RWPE2 (cell line): ENCODE measurements around the gene BCL6B.

Source experiments
- ATAC-seq: fragments of 200-7000 bp; cut with Tn5 transposase; 3 replicates; pipeline ENCODE4 v1.9.1; 2021; ENCODE audit warnings: low read depth
- DNase-seq: peaks from one replicate; pipeline ENCODE4 v3.0.0-alpha.2; 2020; ENCODE audit warnings: low spot score
- H3K27ac ChIP-seq: fragments of 450-650 bp; 2 replicates; pipeline ENCODE4 v1.5.1; 2017; ENCODE audit warnings: mild to moderate bottlenecking; ENCODE audit not compliant: poor library complexity, severe bottlenecking
- H3K27me3 ChIP-seq: fragments of 250-450 bp; sonication (Bioruptor Pico); 2 replicates; pipeline ENCODE4 v1.5.1; 2021; ENCODE audit warnings: mild to moderate bottlenecking, moderate library complexity; ENCODE audit not compliant: insufficient read depth, poor library complexity, severe bottlenecking
- H3K36me3 ChIP-seq: fragments of 250-450 bp; sonication (Bioruptor Pico); 2 replicates; pipeline ENCODE4 v1.5.1; 2020; ENCODE audit warnings: low read depth, mild to moderate bottlenecking, moderate library complexity
- H3K4me1 ChIP-seq: fragments of 250-450 bp; sonication (Bioruptor Pico); 2 replicates; pipeline ENCODE4 v1.5.1; 2021; ENCODE audit warnings: mild to moderate bottlenecking, moderate library complexity; ENCODE audit not compliant: insufficient read depth, poor library complexity, severe bottlenecking
- H3K4me3 ChIP-seq: fragments of 250-450 bp; sonication (Bioruptor Pico); 2 replicates; pipeline ENCODE4 v1.5.1; 2021; ENCODE audit warnings: mild to moderate bottlenecking, moderate library complexity; ENCODE audit not compliant: severe bottlenecking
- H3K9me3 ChIP-seq: fragments of 250-450 bp; sonication (Bioruptor Pico); 2 replicates; pipeline ENCODE4 v1.5.1; 2021; ENCODE audit warnings: mild to moderate bottlenecking, moderate library complexity; ENCODE audit not compliant: severe bottlenecking
- TF ChIP-seq, protein P1 (sequence below): fragments of 450-650 bp; IDR thresholded peaks from one replicate; pipeline ENCODE4 v1.5.1; 2017; ENCODE audit warnings: mild to moderate bottlenecking, moderate library complexity; ENCODE audit not compliant: poor library complexity, severe bottlenecking

The BCL6B gene

DNA sequence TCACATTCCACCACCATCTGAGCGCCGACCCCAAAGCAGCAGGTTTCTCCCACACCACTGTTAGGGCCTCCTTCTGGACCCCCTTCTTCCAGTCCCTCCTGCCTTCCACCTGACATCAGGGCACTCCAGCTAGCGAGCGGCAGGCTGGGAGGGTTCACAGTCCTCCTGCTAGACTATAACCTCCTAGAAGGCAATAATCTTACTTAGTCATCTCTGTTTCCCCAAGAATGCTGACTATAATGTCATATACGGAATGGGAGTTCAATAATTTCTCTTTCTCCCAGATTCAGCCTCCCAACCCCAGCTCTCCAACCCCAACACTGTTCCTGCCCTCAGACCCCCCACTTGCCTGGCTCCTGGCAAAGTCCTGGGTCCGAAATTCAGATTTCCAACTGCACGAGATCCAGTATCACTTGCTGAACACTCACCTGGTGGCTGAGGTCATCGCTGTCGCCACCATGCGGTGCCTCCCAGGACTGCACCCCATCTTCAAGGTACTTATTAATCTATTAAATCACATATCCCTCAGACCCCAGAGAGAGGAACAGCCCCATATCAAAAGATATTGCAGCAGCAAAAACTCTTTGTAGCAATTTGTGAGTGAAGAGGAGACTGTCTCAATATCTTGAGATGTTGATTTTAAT, 21.4 kb upstream of the BCL6B start:
- Histone ChIP-seq H3K36me3 (peaks cover 26% of the 10 kb centered on the region), H3K4me1 (no peaks in the 10 kb centered on the region), H3K4me3 (no peak overlapping the region), H3K9me3 (peaks cover 1% of the 10 kb centered on the region), H3K27ac (no peak overlapping the region), H3K27me3 (no peaks in the 10 kb centered on the region)
- ATAC-seq (no peak), DNase-seq (no peak)
- TF ChIP-seq, protein P1, sequence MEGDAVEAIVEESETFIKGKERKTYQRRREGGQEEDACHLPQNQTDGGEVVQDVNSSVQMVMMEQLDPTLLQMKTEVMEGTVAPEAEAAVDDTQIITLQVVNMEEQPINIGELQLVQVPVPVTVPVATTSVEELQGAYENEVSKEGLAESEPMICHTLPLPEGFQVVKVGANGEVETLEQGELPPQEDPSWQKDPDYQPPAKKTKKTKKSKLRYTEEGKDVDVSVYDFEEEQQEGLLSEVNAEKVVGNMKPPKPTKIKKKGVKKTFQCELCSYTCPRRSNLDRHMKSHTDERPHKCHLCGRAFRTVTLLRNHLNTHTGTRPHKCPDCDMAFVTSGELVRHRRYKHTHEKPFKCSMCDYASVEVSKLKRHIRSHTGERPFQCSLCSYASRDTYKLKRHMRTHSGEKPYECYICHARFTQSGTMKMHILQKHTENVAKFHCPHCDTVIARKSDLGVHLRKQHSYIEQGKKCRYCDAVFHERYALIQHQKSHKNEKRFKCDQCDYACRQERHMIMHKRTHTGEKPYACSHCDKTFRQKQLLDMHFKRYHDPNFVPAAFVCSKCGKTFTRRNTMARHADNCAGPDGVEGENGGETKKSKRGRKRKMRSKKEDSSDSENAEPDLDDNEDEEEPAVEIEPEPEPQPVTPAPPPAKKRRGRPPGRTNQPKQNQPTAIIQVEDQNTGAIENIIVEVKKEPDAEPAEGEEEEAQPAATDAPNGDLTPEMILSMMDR: peak; percentile 44

DNA sequence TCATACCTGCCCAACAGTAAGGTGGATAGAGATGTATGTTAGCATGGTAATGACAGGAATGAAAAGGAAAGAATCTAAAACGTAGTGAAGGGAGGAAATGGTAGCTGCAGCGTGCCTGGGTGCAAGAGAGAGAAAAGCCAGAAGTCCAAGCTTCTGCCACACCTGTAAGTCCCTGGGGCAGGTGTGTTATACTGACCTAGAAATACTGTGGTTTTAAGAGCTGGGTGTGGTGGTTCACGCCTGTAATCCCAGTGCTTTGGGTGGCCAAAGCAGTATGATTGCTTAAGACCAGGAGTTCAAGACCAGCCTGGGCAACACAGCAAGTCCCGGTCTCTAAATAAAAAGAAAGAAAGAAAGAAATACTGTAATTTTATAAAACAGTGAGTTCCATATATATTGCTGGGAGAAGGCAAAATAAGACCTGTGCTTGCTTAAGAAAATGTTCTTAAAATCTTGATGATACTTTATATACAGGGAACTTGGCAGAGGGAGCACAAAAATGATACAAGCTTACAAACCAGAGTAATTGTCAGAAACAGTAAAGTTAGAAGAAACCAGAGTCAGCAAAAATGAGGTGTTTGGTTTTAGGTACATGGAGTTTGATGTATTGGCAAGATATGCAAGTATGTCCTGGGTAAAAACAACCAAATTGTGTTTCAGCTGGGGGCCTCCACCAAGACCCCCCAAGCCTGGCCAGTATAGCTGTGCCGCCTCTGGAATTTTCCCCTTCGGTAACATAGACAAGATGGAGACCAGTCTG, 20.4 kb upstream of the BCL6B start:
- Histone ChIP-seq H3K4me1 (no peaks in the 10 kb centered on the region), H3K27ac (no peak overlapping the region), H3K9me3 (peaks cover 1% of the 10 kb centered on the region), H3K36me3 (peaks cover 26% of the 10 kb centered on the region), H3K27me3 (no peaks in the 10 kb centered on the region), H3K4me3 (no peak overlapping the region)
- TF ChIP-seq, protein P1: no peak
- no peak for ATAC-seq
- no peak for DNase-seq

DNA sequence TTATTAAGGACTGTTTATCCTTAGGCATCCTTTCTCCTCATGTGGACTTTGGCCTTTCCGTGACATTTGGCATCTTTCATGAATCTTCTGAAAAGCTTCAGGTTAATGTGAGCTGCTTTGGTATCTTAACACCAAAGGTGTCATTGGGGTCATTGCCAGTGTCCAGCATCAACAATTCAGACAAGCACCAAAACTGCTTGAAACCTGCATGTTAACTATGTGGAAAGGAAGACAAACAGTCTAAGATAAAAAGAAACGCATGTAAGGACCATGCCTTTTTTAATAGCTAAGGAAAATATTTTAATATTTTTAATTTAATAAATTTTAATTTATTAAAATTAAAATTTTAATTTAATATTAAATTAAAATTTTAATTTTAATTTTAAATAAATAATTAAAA, 19.1 kb upstream of the BCL6B start:
- TF ChIP-seq, protein P1: no peak
- Histone ChIP-seq H3K36me3 (peaks cover 25% of the 10 kb centered on the region), H3K4me1 (no peaks in the 10 kb centered on the region), H3K27ac (no peak overlapping the region), H3K9me3 (peaks cover 1% of the 10 kb centered on the region), H3K27me3 (no peaks in the 10 kb centered on the region), H3K4me3 (no peak overlapping the region)
- DNase-seq: no peak
- ATAC-seq: no peak

DNA sequence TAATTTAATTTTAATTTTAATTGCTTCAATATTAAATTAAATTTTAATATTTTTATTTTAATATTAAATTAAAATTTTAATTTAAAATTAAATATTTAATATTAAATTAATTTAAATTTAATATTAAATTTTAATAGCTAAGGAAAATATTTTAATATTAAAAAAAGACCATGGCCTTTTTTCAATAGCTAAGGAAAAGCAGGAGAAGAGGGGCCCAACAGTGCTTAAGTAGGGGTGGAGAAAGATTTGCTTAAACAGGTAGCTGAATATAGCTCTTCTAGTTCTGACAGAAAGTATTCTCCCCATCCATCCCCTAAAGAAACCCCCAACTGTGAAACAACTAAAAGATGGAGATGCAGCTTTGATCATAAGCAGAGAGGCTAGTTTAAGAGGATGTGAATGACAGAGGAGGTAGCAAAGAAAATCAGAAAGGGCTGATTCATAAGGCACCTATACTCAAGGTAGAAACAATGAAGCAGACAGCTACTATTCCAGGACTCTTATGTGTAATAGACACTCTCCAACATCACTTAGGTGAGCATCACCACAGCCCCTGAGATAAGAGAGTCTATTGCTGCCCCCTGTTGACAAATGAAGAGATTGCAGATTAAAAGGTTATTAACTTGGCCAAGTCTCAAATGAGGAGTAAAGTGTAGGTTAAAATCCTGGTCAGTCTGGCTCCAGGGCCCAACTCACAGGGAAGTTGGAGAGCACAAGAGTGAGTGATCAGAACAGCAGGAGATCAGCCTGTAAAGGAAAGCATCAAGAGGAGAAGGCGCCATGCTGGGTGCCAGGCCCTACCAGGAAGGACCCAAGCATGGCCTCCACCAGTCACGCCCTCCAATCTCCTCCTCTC, 18.2 kb upstream of the BCL6B start:
- Histone ChIP-seq H3K27me3 (no peaks in the 10 kb centered on the region), H3K36me3 (peaks cover 22% of the 10 kb centered on the region), H3K4me3 (no peak overlapping the region), H3K4me1 (no peaks in the 10 kb centered on the region), H3K9me3 (peaks cover 1% of the 10 kb centered on the region), H3K27ac (no peak overlapping the region)
- TF ChIP-seq, protein P1: peak; percentile 78
- DNase-seq (no peak), ATAC-seq (peak; percentile 77)
